ENCODE measurements around the gene CARD10. TPM values are rescaled to one million over a fixed set of nuclear protein-coding genes. Genes with fewer than 3 reads are reported as not detected.

CARD10 gene
- total and polyA plus RNA-seq, 2 of the 13 experiments (the other 11 are each of a cell fraction or from before 2014, with no cell fraction given): 35.2 to 55.8 TPM

GRCh38 chr22:37563153-37564081 is 44.2 kb upstream of the CARD10 start (continued):
- TF ChIP-seq NFAT5 (CRISPR knock-in tag; IDR thresholded peaks at IDR 0.05) (no peak), ZNF34 (CRISPR knock-in tag; IDR thresholded peaks at IDR 0.05; ENCODE audit: borderline replicate concordance) (peak; percentile 49; the same call in 1 of the 2 replicates), ZNF597 (CRISPR knock-in tag; IDR thresholded peaks at IDR 0.05) (no peak), ETV5 (CRISPR knock-in tag; IDR thresholded peaks at IDR 0.05; ENCODE audit: borderline replicate concordance) (peak; percentile 9; the same call in 1 of the 2 replicates), HNRNPK (IDR thresholded peaks at IDR 0.05; ENCODE audit: low read depth, low read length, poor library complexity, severe bottlenecking) (no peak), TFDP2 (CRISPR knock-in tag; IDR thresholded peaks at IDR 0.05) (peak; percentile 34; the same call in 1 of the 2 replicates), MBD4 (IDR thresholded peaks at IDR 0.05; ENCODE audit: borderline replicate concordance, low read length) (no peak), MAF1 (CRISPR knock-in tag; IDR thresholded peaks at IDR 0.05; ENCODE audit: borderline replicate concordance) (no peak), ZNF432 (CRISPR knock-in tag; IDR thresholded peaks at IDR 0.05; ENCODE audit: borderline replicate concordance) (no peak), MTF2 (CRISPR knock-in tag; IDR thresholded peaks at IDR 0.05; ENCODE audit: borderline replicate concordance) (no peak), STAG1 (CRISPR knock-in tag; IDR thresholded peaks at IDR 0.05) (no peak; the same call in 1 of the 2 replicates), RFX1 (IDR thresholded peaks at IDR 0.05) (no peak), NR2F1 (CRISPR knock-in tag; IDR thresholded peaks at IDR 0.05) (no peak), ZNF737 (CRISPR knock-in tag; IDR thresholded peaks at IDR 0.05; ENCODE audit: borderline replicate concordance) (no peak), ZNF354B (CRISPR knock-in tag; IDR thresholded peaks at IDR 0.05) (no peak), IRX3 (CRISPR knock-in tag; IDR thresholded peaks at IDR 0.05; ENCODE audit: borderline replicate concordance, low read depth) (no peak), TBL1XR1 (IDR thresholded peaks at IDR 0.05; ENCODE audit: borderline replicate concordance, low read length, partially characterized antibody) (peak; percentile 77), ARID3A (IDR thresholded peaks at IDR 0.05; ENCODE audit: low read depth, low read length) (no peak)

Data from HepG2 (cell line).